ENCODE measurements around the gene RPS6KA3.
A peak's percentile ranks its signal among the peaks of the same experiment; 100 is the strongest.
"Not testable (repeated sequence)": the region's sequence is repeated elsewhere in the genome, so short reads cannot be mapped to it uniquely, and the experiment has no call there.

Gene RPS6KA3

GRCh38 chrX:20171887-20172286 is 94.8 kb downstream of the RPS6KA3 start:
- TF ChIP-seq TAF1 (IDR thresholded peaks at IDR 0.05; ENCODE audit: borderline replicate concordance, low read depth, low read length): no peak
- TF ChIP-seq POLR2AphosphoS5 (IDR thresholded peaks at IDR 0.05; ENCODE audit: low read depth, low read length): no peak
- no peak for TF ChIP-seq POLR2A (IDR thresholded peaks at IDR 0.05; ENCODE audit: low read depth, low read length)
- no peak for DNase-seq (ENCODE audit: insufficient read length)
- FAIRE-seq: peak; percentile 50

GRCh38 chrX:20162516-20162915 is 104.2 kb downstream of the RPS6KA3 start:
- not testable (repeated sequence) for FAIRE-seq; DNase-seq (ENCODE audit: insufficient read length)

- TF ChIP-seq POLR2AphosphoS5 (IDR thresholded peaks at IDR 0.05; ENCODE audit: low read depth, low read length) (no peak), POLR2A (IDR thresholded peaks at IDR 0.05; ENCODE audit: low read depth, low read length) (no peak), TAF1 (IDR thresholded peaks at IDR 0.05; ENCODE audit: borderline replicate concordance, low read depth, low read length) (no peak)
- peak; percentile 54 for FAIRE-seq
- DNase-seq (ENCODE audit: insufficient read length): no peak
Measured at GRCh38 chrX:20159797-20160385, 106.8 kb downstream of the RPS6KA3 start.

- FAIRE-seq: no peak
- DNase-seq (ENCODE audit: insufficient read length): no peak
- no peak for TF ChIP-seq POLR2AphosphoS5 (IDR thresholded peaks at IDR 0.05; ENCODE audit: low read depth, low read length)
- no peak for TF ChIP-seq TAF1 (IDR thresholded peaks at IDR 0.05; ENCODE audit: borderline replicate concordance, low read depth, low read length)
- no peak for TF ChIP-seq POLR2A (IDR thresholded peaks at IDR 0.05; ENCODE audit: low read depth, low read length)
Measured at GRCh38 chrX:20151689-20152088, 115.0 kb downstream of the RPS6KA3 start.

GRCh38 chrX:20149326-20149725 is 117.4 kb downstream of the RPS6KA3 start:
- FAIRE-seq (no peak), DNase-seq (ENCODE audit: insufficient read length) (no peak)
- TF ChIP-seq POLR2A (IDR thresholded peaks at IDR 0.05; ENCODE audit: low read depth, low read length) (no peak), TAF1 (IDR thresholded peaks at IDR 0.05; ENCODE audit: borderline replicate concordance, low read depth, low read length) (no peak), POLR2AphosphoS5 (IDR thresholded peaks at IDR 0.05; ENCODE audit: low read depth, low read length) (no peak)

- no peak for TF ChIP-seq POLR2A (IDR thresholded peaks at IDR 0.05; ENCODE audit: low read depth, low read length)
- no peak for TF ChIP-seq POLR2AphosphoS5 (IDR thresholded peaks at IDR 0.05; ENCODE audit: low read depth, low read length)
- no peak for TF ChIP-seq TAF1 (IDR thresholded peaks at IDR 0.05; ENCODE audit: borderline replicate concordance, low read depth, low read length)
- FAIRE-seq: no peak
Measured at GRCh38 chrX:20147561-20147960, 119.1 kb downstream of the RPS6KA3 start.

GRCh38 chrX:20144491-20144890 is 122.2 kb downstream of the RPS6KA3 start:
- FAIRE-seq: no peak
- TF ChIP-seq POLR2A (IDR thresholded peaks at IDR 0.05; ENCODE audit: low read depth, low read length) (no peak), POLR2AphosphoS5 (IDR thresholded peaks at IDR 0.05; ENCODE audit: low read depth, low read length) (no peak), TAF1 (IDR thresholded peaks at IDR 0.05; ENCODE audit: borderline replicate concordance, low read depth, low read length) (no peak)
- DNase-seq (ENCODE audit: insufficient read length): no peak

More at GRCh38 chrX:20147561-20147960, 119.1 kb downstream of the RPS6KA3 start:
- DNase-seq (ENCODE audit: insufficient read length): no peak

GRCh38 chrX:20143561-20143960 is 123.1 kb downstream of the RPS6KA3 start:
- no peak for DNase-seq (ENCODE audit: insufficient read length)
- FAIRE-seq: no peak
- no peak for TF ChIP-seq POLR2A (IDR thresholded peaks at IDR 0.05; ENCODE audit: low read depth, low read length)
- no peak for TF ChIP-seq POLR2AphosphoS5 (IDR thresholded peaks at IDR 0.05; ENCODE audit: low read depth, low read length)
- no peak for TF ChIP-seq TAF1 (IDR thresholded peaks at IDR 0.05; ENCODE audit: borderline replicate concordance, low read depth, low read length)

GRCh38 chrX:20143111-20143510 is 123.6 kb downstream of the RPS6KA3 start:
- DNase-seq (ENCODE audit: insufficient read length) (no peak), FAIRE-seq (no peak)
- no peak for TF ChIP-seq POLR2A (IDR thresholded peaks at IDR 0.05; ENCODE audit: low read depth, low read length)
- TF ChIP-seq POLR2AphosphoS5 (IDR thresholded peaks at IDR 0.05; ENCODE audit: low read depth, low read length): no peak
- TF ChIP-seq TAF1 (IDR thresholded peaks at IDR 0.05; ENCODE audit: borderline replicate concordance, low read depth, low read length): no peak

- FAIRE-seq (peak; percentile 94), DNase-seq (ENCODE audit: insufficient read length) (peak; percentile 75)
Measured at GRCh38 chrX:20141281-20142220, 125.2 kb downstream of the RPS6KA3 start, which contains the start of gene EIF1AX. EIF1AX (minus strand) TSS chrX:20141838; CDS start chrX:20141640, 198 bp downstream.

GRCh38 chrX:20140420-20140819 is 126.3 kb downstream of the RPS6KA3 start:
- DNase-seq (ENCODE audit: insufficient read length): no peak
- no peak for TF ChIP-seq TAF1 (IDR thresholded peaks at IDR 0.05; ENCODE audit: borderline replicate concordance, low read depth, low read length)
- no peak for TF ChIP-seq POLR2AphosphoS5 (IDR thresholded peaks at IDR 0.05; ENCODE audit: low read depth, low read length)
- TF ChIP-seq POLR2A (IDR thresholded peaks at IDR 0.05; ENCODE audit: low read depth, low read length): no peak
- peak; percentile 30 for FAIRE-seq

More at GRCh38 chrX:20141281-20142220, 125.2 kb downstream of the RPS6KA3 start, which contains the start of gene EIF1AX:
- TF ChIP-seq POLR2A (IDR thresholded peaks at IDR 0.05; ENCODE audit: low read depth, low read length) (peak; percentile 69), TAF1 (IDR thresholded peaks at IDR 0.05; ENCODE audit: borderline replicate concordance, low read depth, low read length) (no peak; the same call in 1 of the 2 replicates), POLR2AphosphoS5 (IDR thresholded peaks at IDR 0.05; ENCODE audit: low read depth, low read length) (peak; percentile 65)
